Activated CD4-positive, alpha-beta T cell treated with anti-CD3 and anti-CD28 coated beads, Interleukin-2, amount 10 ng/mL, durations not matched to agents 24 days and 14 days (primary cell): ENCODE results near the gene CAV2. TPM values are rescaled to one million over a fixed set of nuclear protein-coding genes. Genes with fewer than 3 reads are reported as not detected.

Experiments used
- DNase-seq: peaks from one replicate; pipeline ENCODE4 v3.0.0; 2022
- H3K27ac Mint-ChIP-seq: one replicate; pipeline ENCODE4 v1.8.0; 2022; ENCODE audit warnings: mild to moderate bottlenecking, mixed read lengths
- H3K27me3 Mint-ChIP-seq: one replicate; pipeline ENCODE4 v1.8.0; 2022; ENCODE audit warnings: mixed read lengths
- H3K36me3 Mint-ChIP-seq: one replicate; pipeline ENCODE4 v1.8.0; 2022; ENCODE audit warnings: low read depth, mild to moderate bottlenecking, mixed read lengths
- H3K4me1 Mint-ChIP-seq: one replicate; pipeline ENCODE4 v1.8.0; 2021; ENCODE audit warnings: mixed read lengths
- H3K4me3 Mint-ChIP-seq: one replicate; pipeline ENCODE4 v1.8.0; 2022; ENCODE audit warnings: mild to moderate bottlenecking, moderate library complexity, mixed read lengths
- H3K9me3 Mint-ChIP-seq: one replicate; pipeline ENCODE4 v1.8.0; 2021; ENCODE audit warnings: mixed read lengths
- intact Hi-C: fragments of 100-400 bp; cut with micrococcal nuclease; formaldehyde crosslinking; loops from one replicate; pipeline ENCODE4 v1.15.1; 2023
- total RNA-seq: library from RNA; stranded (reverse); gene quantifications from 2 replicates; pipeline ENCODE4 v1.2.3, GENCODE V29; 2022

Gene CAV2
- total RNA-seq, 1 donor from 2014 or later: not detected

DNA sequence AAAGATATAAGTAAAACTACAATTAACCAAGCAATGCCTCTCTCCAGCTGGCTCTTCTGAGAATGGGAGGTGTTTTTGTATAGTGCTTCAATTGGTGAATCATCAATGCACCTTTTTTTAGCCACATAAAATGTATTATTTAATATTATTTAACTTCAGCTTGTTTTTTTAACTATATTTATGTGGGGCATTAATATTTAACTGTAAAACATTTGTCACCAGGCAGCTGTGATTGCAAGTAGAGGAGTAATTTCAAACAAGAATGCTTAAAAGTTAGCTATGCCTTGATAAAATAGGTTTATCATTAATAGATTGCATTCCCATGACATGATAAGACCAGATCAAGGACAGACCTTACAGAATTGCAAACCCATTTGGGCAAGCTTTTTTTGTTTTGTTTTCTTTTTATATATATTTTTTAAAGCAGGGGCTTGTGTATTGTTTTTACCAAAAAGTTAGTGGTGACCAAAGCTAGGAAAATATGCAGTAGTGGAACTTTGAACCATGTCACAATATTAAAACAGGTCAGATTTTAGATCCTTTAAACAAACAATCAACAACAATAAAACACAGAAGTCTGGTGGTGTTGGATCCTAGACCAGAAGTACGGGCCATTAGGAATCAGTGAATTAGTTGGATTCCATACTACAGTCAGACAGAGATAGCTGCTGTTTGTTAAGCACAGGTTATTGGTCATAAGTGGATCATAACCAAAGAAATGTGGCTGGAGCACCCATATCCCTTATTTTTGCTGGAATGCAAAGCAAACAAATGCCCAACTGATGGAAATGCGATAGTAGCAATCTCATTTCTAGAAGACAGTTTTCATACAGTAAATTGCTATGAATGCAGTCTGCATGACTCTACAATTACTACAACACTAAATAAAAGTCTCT is 2.9 kb downstream of the CAV2 start:
- H3K4me1 Mint-ChIP-seq: peaks cover 9% of the 10 kb centered on the region
- no peak overlapping the region for H3K27ac Mint-ChIP-seq
- H3K9me3 Mint-ChIP-seq: no peaks in the 10 kb centered on the region
- intact Hi-C loops: no loop called here
- H3K36me3 Mint-ChIP-seq: no peaks in the 10 kb centered on the region
- peaks cover 60% of the 10 kb centered on the region for H3K27me3 Mint-ChIP-seq
- DNase-seq: no peak
- H3K4me3 Mint-ChIP-seq: no peak overlapping the region

DNA sequence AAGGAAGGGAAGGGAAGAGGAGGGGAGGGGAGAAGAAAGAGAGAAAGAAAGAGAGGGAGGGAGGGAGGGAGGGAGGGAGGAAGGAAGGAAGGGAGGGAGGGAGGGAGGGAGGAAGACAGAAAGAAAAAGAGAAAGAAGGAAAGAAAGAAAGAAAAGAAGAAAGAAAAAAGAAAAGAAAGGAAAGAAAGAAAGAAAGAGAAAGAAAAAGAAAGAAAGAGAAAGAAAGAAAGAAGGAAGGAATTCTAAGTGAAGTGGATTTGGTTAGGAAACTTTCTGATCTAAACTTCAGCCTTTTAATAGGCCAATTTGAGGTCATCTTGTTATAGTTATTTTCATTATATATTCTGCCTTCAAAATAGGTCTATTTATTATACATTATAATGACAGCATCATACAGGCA is 4.3 kb downstream of the CAV2 start:
- Mint-ChIP-seq H3K27me3 (peaks cover 50% of the 10 kb centered on the region), H3K36me3 (no peaks in the 10 kb centered on the region), H3K27ac (no peak overlapping the region), H3K9me3 (no peaks in the 10 kb centered on the region), H3K4me1 (peaks cover 9% of the 10 kb centered on the region), H3K4me3 (no peak overlapping the region)
- DNase-seq: no peak
- intact Hi-C loops: no loop called here

DNA sequence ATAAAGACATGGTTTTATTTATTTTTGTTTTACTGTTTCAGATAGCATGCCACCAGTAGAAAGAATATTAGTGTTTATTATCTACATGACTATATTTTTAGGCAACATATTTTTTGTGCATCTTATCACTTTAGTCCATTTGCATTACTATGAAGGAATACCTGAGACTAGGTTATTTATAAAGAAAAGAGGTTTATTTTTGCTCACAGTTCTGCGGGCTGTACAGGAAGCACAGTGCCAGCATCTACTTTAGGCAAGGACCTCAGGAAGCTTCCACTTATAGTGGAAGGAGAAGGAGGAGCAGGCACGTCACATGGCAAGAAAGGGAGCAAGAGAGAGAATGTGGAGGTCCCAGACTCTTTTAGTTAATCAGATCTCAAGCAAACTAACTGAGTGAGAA is 5.7 kb downstream of the CAV2 start:
- H3K4me1 Mint-ChIP-seq: peaks cover 6% of the 10 kb centered on the region
- H3K27me3 Mint-ChIP-seq: peaks cover 54% of the 10 kb centered on the region

DNA sequence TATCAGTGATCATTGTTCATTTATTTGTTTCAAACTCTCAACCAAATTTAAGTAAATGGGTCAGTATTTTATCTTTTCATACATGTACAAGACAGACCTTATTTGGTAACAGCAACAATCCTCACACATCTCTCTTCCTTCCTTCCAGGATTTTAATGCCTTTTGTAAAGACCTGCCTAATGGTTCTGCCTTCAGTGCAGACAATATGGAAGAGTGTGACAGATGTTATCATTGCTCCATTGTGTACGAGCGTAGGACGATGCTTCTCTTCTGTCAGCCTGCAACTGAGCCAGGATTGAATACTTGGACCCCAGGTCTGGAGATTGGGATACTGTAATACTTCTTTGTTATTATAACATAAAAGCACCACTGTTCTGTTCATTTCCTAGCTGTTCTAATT is 6.3 kb downstream of the CAV2 start:
- DNase-seq: no peak
- H3K27ac Mint-ChIP-seq: no peak overlapping the region
- H3K4me3 Mint-ChIP-seq: no peak overlapping the region
- intact Hi-C loops: no loop called here
- H3K9me3 Mint-ChIP-seq: no peaks in the 10 kb centered on the region
- H3K4me1 Mint-ChIP-seq: peaks cover under 1% of the 10 kb centered on the region
- no peaks in the 10 kb centered on the region for H3K36me3 Mint-ChIP-seq
- H3K27me3 Mint-ChIP-seq: peaks cover 49% of the 10 kb centered on the region

More for the DNA sequence above, 5.7 kb downstream of the CAV2 start:
- DNase-seq: no peak
- H3K9me3 Mint-ChIP-seq: no peaks in the 10 kb centered on the region
- H3K27ac Mint-ChIP-seq: no peak overlapping the region
- no peaks in the 10 kb centered on the region for H3K36me3 Mint-ChIP-seq
- no peak overlapping the region for H3K4me3 Mint-ChIP-seq
- intact Hi-C loops: no loop called here

DNA sequence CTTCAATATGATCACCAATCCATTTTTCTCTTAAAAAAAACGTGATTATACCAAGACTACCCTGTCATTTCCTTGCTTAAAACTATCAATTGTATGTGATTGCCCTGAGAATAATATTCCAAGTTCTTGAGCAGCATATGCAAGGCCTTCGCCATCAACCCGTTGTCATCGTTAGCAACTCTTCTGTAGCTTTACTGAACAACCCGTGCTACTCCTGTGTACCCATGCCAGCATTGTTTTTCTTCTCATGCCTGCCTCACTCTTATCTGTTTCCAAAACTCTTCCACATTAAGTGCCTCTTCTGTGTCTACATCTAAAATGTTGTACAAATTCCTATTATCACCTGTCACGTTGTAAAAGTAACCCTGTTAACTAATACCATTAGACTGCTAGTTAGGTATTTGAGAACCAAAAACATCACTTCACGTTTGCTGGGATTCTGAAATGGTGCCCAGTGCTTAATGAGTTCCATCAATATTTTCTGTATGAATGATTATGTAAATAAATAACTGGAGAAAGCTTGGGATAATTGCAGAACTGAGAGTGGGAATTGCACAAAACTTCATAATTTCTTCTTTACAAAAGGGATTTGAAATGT is 10.5 kb downstream of the CAV2 start:
- Mint-ChIP-seq H3K27me3 (peaks cover 48% of the 10 kb centered on the region), H3K27ac (no peak overlapping the region), H3K36me3 (no peaks in the 10 kb centered on the region), H3K9me3 (no peaks in the 10 kb centered on the region), H3K4me1 (peaks cover 6% of the 10 kb centered on the region), H3K4me3 (no peak overlapping the region)
- DNase-seq: no peak
- intact Hi-C loops: no loop called here

DNA sequence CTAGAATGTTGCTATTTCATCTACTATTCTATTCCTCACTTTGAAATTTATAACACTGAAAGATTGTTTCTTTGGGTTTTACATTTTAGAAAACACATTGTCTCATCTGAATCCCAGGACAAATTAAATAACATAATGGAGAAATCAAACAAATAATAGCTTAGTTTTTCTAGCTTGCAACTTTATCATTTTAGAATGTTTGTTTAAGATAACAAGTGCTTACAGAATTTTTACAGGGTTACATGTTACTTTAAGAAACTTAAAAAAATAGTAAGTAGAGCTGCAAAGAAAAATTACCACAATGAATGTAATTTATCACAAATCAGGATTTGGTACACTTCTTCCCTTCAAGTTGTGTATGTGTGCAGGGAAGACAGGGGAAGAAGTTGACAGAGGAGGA is 11.3 kb downstream of the CAV2 start:
- intact Hi-C loops: no loop called here
- Mint-ChIP-seq H3K4me1 (peaks cover 6% of the 10 kb centered on the region), H3K27ac (no peak overlapping the region), H3K4me3 (no peak overlapping the region), H3K9me3 (no peaks in the 10 kb centered on the region), H3K36me3 (no peaks in the 10 kb centered on the region), H3K27me3 (peaks cover 49% of the 10 kb centered on the region)
- DNase-seq: no peak

DNA sequence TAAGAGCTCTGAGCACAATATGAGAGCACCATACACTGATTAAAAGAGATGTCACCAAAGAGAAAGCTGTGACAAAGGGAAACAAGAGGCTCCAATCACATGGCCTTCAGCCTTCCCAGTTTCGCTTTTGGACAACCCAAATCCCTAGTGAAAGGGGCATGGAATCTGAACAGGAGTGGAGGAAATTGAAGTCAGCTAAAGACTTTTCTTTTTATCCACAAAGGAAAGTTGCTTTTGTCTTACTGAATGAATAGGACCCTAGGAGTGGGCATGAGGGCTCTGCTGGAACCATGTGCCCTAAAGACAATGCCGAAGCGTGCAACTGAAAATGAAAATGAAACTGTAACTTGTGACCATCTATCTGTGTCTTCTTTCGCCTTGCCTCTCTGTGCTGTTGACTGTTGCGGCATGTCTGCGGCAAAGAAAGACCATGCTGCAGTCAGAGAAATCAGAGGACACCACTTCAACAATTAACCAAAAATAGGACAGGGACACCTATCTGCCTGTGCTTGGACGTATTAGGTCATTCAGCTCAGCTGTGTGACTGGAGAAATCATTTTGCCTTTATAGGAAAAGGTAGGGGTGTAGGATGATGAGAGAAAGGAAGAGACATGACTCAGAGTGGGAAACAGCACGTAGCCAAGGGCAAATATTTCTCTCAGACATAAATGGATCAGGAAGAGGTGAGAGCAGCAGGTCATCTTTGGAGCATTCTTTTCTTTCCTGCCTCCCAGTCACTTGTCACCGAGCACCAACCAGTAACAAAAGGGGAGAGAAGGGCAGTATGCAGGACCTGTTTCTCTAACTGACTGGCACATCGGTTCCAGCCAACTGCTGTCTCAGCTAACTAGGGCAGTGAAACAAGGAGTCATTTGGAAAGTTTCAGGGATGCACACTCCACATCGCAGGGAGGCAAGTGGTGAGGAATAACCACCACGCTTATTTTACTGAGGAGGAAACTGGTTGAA is 12.3 kb downstream of the CAV2 start:
- Mint-ChIP-seq H3K4me3 (peak overlapping the region; percentile 74), H3K27ac (no peak overlapping the region), H3K4me1 (peaks cover 6% of the 10 kb centered on the region), H3K9me3 (no peaks in the 10 kb centered on the region), H3K27me3 (peaks cover 46% of the 10 kb centered on the region), H3K36me3 (no peaks in the 10 kb centered on the region)
- peak; percentile 66 for DNase-seq
- intact Hi-C loops: no loop called here

DNA sequence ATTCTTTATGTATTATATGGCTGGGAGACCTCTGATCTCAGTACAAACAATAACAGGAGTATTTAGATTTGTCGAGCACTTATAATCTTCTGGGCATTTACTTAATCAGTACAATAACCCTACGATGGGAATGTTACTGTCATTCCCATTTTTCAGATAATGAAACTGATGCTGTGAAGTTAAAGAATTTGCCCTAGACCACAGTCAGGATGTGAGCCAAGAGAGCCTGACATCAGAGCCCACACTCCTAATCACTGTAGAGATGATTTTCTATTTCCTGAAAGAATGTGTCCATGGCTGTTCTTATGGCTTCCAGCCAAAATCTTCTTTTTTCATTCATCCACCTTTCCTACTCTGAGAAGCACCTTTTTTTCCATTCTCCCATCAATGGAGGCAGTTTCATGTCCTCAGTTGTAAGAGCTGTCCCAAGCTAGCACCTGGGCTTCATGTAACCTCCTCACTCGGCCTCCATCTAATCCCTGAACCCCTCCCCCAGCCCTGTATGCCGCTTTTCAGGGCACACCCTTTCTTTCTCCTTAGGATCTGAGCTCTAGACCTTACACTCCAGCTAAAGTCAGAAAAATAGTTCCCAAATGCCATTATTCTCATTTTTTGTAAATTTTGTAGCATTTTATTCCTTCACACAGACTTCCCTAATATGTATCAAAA is 13.1 kb downstream of the CAV2 start:
- no peak overlapping the region for H3K27ac Mint-ChIP-seq
- intact Hi-C loops: no loop called here
- peaks cover 6% of the 10 kb centered on the region for H3K4me1 Mint-ChIP-seq
- no peaks in the 10 kb centered on the region for H3K9me3 Mint-ChIP-seq
- no peak for DNase-seq
- H3K4me3 Mint-ChIP-seq: no peak overlapping the region
- H3K36me3 Mint-ChIP-seq: no peaks in the 10 kb centered on the region
- peaks cover 44% of the 10 kb centered on the region for H3K27me3 Mint-ChIP-seq

DNA sequence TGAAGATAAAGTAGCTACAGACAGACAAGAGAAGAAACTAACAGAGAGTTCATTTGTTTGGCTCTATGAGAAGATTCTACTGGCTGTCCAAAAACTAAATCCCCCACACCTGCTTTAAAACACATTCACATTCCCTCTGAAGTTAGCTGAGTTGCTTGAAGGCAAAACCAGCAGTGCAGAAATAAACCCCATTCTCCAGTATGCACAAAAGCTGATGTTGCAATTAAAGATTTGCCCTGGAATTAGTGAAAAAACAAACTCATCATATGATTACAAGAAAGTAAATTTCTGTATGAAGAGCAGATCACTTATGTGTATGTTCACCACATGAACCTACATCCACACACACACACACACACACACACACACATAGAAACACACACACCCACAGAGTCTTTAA is 16.0 kb downstream of the CAV2 start:
- Mint-ChIP-seq H3K36me3 (no peaks in the 10 kb centered on the region), H3K4me1 (peaks cover 6% of the 10 kb centered on the region), H3K4me3 (no peak overlapping the region), H3K9me3 (no peaks in the 10 kb centered on the region), H3K27me3 (peaks cover 44% of the 10 kb centered on the region), H3K27ac (no peak overlapping the region)
- DNase-seq: no peak
- intact Hi-C loops: no loop called here

DNA sequence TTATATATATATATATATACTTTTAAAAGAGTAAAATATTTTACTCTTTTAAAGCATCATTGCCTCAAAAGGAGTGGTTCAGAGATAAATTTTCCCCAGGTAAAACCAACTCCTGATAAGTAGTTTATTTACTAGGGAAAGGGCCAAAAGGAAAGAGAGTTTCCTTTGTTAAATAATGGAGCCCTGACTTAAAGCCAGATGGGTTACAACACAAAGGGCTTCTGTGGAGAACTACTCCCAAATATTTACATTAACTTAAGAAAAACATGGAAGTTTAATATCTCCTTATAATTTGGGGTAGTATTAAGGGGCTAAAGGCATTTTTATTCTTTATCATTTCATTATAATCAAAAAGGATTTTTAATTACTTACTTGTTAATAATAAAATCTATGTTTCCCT is 16.8 kb downstream of the CAV2 start:
- Mint-ChIP-seq H3K4me3 (no peak overlapping the region), H3K4me1 (peaks cover 6% of the 10 kb centered on the region), H3K9me3 (no peaks in the 10 kb centered on the region), H3K36me3 (no peaks in the 10 kb centered on the region), H3K27ac (no peak overlapping the region), H3K27me3 (peaks cover 46% of the 10 kb centered on the region)
- no peak for DNase-seq
- intact Hi-C loops: no loop called here

DNA sequence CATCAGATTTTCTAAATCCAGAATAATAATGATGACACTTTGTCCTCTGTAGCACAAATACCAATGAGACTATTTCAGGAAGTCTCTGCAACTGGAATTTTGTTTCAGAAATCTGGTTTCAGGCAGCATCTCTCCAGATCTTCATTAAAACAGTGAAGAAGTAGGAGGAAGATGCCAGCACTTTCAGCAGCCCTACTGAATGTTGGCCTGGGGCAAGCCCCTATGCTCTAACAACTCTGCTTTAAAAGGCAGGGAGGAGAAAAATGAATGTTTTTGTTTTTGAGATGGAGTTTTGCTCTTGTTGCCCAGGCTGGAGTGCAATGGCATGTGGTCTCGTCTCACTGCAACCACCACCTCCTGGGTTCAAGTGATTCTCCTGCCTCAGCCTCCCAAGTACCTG is 18.1 kb downstream of the CAV2 start:
- no peak overlapping the region for H3K27ac Mint-ChIP-seq
- intact Hi-C loops: no loop called here
- no peak for DNase-seq
- H3K36me3 Mint-ChIP-seq: no peaks in the 10 kb centered on the region
- peaks cover 50% of the 10 kb centered on the region for H3K27me3 Mint-ChIP-seq
- H3K9me3 Mint-ChIP-seq: no peaks in the 10 kb centered on the region
- H3K4me3 Mint-ChIP-seq: no peak overlapping the region
- no peaks in the 10 kb centered on the region for H3K4me1 Mint-ChIP-seq

DNA sequence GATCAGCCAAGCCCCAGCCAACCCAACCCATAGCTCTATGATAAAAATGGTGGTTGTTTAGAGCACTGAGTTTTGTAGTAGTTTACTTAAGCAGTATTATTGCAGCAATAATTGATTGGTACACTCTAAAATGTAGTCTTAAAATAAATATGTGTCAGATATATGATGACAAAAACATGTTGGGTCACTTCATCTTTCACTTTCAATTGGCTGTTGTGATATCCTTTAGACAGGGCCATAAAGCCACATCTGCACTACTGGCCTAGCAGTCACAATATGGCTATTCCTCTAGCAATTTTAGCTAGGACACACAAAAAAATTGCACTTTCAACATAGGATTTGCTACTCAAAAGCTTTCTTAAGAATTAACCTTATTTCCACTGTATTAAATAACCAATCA is 19.4 kb downstream of the CAV2 start:
- H3K27me3 Mint-ChIP-seq: peaks cover 55% of the 10 kb centered on the region
- H3K4me1 Mint-ChIP-seq: no peaks in the 10 kb centered on the region

DNA sequence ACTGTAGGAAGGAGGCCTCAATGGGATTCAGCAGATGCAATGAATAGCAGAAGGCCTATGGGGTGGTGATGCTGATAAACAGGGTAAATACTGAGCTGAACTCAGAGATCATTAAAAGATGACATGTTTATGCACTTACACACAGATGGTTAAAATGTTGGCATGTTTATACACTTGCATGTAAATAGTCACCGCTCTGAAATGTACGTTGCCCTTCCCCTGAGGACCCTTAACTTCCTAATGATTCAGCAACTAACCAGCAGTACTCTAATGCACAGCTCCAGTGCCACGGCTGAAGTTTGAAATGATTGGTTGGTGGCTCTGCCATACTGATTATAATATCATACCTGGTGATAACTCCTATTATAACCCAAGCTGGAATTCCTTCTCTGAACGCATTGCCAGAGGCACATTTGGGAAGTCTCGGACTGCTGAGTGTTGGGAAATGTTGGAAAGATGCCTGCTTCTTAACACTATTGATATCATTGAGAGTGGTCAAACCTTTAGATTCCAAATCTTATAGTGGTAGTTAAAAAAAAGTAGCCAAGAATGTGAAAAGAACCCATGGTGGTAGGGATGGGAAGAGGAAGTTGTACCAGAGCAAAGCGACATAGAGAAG is 21.6 kb downstream of the CAV2 start:
- peak; percentile 46 for DNase-seq
- Mint-ChIP-seq H3K27me3 (peaks cover 61% of the 10 kb centered on the region), H3K9me3 (no peaks in the 10 kb centered on the region), H3K36me3 (no peaks in the 10 kb centered on the region), H3K4me1 (peaks cover 15% of the 10 kb centered on the region), H3K4me3 (no peak overlapping the region), H3K27ac (no peak overlapping the region)
- intact Hi-C loops: loop anchor here (10.0 kb wide), 1 partner anchor 154 kb away; the partner anchor contains the start of gene MET

More for the DNA sequence above, 19.4 kb downstream of the CAV2 start:
- peak; percentile 3 for DNase-seq
- Mint-ChIP-seq H3K36me3 (no peaks in the 10 kb centered on the region), H3K4me3 (no peak overlapping the region), H3K27ac (no peak overlapping the region), H3K9me3 (no peaks in the 10 kb centered on the region)
- intact Hi-C loops: no loop called here
